Measurements from ENCODE around the gene TMEM135.

- TF ChIP-seq POLR2AphosphoS5 (IDR thresholded peaks at IDR 0.05; ENCODE audit: low read depth, low read length) = no peak
- TF ChIP-seq POLR2A (IDR thresholded peaks at IDR 0.05; ENCODE audit: low read depth, low read length) = no peak
Observed at GRCh38 chr11:87033561-87033960, 4.2 kb upstream of the TMEM135 start.
